GM23338 (cell line): ENCODE data around the gene ABCD1. TPM values are rescaled to one million over a fixed set of nuclear protein-coding genes. Genes with fewer than 3 reads are reported as not detected.
A peak's percentile ranks its signal among the peaks of the same experiment; 100 is the strongest.

Experiments used
- ATAC-seq: fragments of 200-7000 bp; cut with Tn5 transposase; 3 replicates; pipeline ENCODE4 v1.9.1; 2020
- DNase-seq: peaks from one replicate; pipeline ENCODE4 v3.0.0-alpha.2; 2015; ENCODE audit warnings: low spot score
- H2AFZ ChIP-seq: fragments of 200-600 bp; sonication (generic); 2 replicates; pipeline ENCODE4 v1.8.0; 2016; ENCODE audit warnings: antibody characterized with exemption, mild to moderate bottlenecking, moderate library complexity
- H3F3A ChIP-seq: fragments of 200-600 bp; sonication (generic); replicated peaks from 2 replicates; pipeline ENCODE4 v1.8.0; 2017; ENCODE audit warnings: antibody characterized with exemption, mixed run types, low read depth
- H3K27ac ChIP-seq: fragments of 200-600 bp; sonication (generic); 2 replicates; pipeline ENCODE4 v1.6.1; 2016; ENCODE audit warnings: low read depth
- H3K27me3 ChIP-seq: fragments of 200-600 bp; sonication (generic); 2 replicates; pipeline ENCODE4 v1.8.0; 2016; ENCODE audit warnings: mild to moderate bottlenecking, mixed run types, moderate library complexity; ENCODE audit not compliant: insufficient read depth
- H3K36me3 ChIP-seq: fragments of 200-600 bp; sonication (generic); 2 replicates; pipeline ENCODE4 v1.8.0; 2016; ENCODE audit warnings: mild to moderate bottlenecking; ENCODE audit not compliant: insufficient read depth
- H3K4me1 ChIP-seq: fragments of 200-600 bp; sonication (generic); 2 replicates; pipeline ENCODE4 v1.8.0; 2016; ENCODE audit warnings: mild to moderate bottlenecking, moderate library complexity; ENCODE audit not compliant: insufficient read depth
- H3K4me2 ChIP-seq: fragments of 200-600 bp; sonication (generic); 2 replicates; pipeline ENCODE4 v1.7.1; 2017; ENCODE audit warnings: mixed run types
- H3K4me3 ChIP-seq: fragments of 200-600 bp; sonication (generic); 2 replicates; pipeline ENCODE4 v1.6.1; 2016; ENCODE audit warnings: mixed run types
- H3K79me2 ChIP-seq: fragments of 200-600 bp; sonication (generic); replicated peaks from 2 replicates; pipeline ENCODE4 v1.8.0; 2017; ENCODE audit warnings: mild to moderate bottlenecking; ENCODE audit not compliant: insufficient read depth
- H3K9me2 ChIP-seq: fragments of 200-600 bp; sonication (generic); 2 replicates; pipeline ENCODE4 v1.8.0; 2017; ENCODE audit not compliant: insufficient read depth
- H4K20me1 ChIP-seq: fragments of 200-600 bp; sonication (generic); replicated peaks from 2 replicates; pipeline ENCODE4 v1.8.0; 2017; ENCODE audit warnings: mild to moderate bottlenecking; ENCODE audit not compliant: insufficient read depth
- H3K27ac Mint-ChIP-seq: 2 replicates; pipeline ENCODE4 v1.8.0; 2020; ENCODE audit warnings: inconsistent platforms, mild to moderate bottlenecking, moderate library complexity, mixed read lengths
- H3K27me3 Mint-ChIP-seq: 3 replicates; pipeline ENCODE4 v1.8.0; 2022; ENCODE audit warnings: low read depth, mild to moderate bottlenecking, moderate library complexity, mixed read lengths, inconsistent platforms; ENCODE audit not compliant: insufficient read depth, poor library complexity
- H3K36me3 Mint-ChIP-seq: 3 replicates; pipeline ENCODE4 v1.8.0; 2021; ENCODE audit warnings: low read depth, mild to moderate bottlenecking, inconsistent platforms, moderate library complexity, mixed read lengths
- H3K4me1 Mint-ChIP-seq: 3 replicates; pipeline ENCODE4 v1.8.0; 2020; ENCODE audit warnings: mild to moderate bottlenecking, inconsistent platforms, mixed read lengths
- H3K4me3 Mint-ChIP-seq: 3 replicates; pipeline ENCODE4 v1.8.0; 2021; ENCODE audit warnings: moderate library complexity, mild to moderate bottlenecking, inconsistent platforms, mixed read lengths
- H3K9me3 Mint-ChIP-seq: 3 replicates; pipeline ENCODE4 v1.8.0; 2020; ENCODE audit warnings: moderate library complexity, mild to moderate bottlenecking, inconsistent platforms, mixed read lengths
- POLR2AphosphoS5 ChIP-seq: IDR thresholded peaks from 2 replicates; pipeline ENCODE4 v1.6.1; 2016; ENCODE audit warnings: antibody characterized with exemption, low read depth
- ZNF331 ChIP-seq: fragments of 250-450 bp; sonication (Bioruptor Pico); IDR thresholded peaks from 2 replicates; pipeline ENCODE4 v1.5.0; 2020; ENCODE audit warnings: low read depth, mild to moderate bottlenecking, moderate library complexity
- polyA plus RNA-seq: library from polyadenylated mRNA; unstranded; fragments of >200 nt; fragmentation: Nextera tagmentation; extraction: Ambion mirVana; gene quantifications from 2 replicates; pipeline ENCODE4 v1.2.1, GENCODE V29; 2016
- total RNA-seq: library from RNA; depleted of rRNA; stranded (reverse); fragments of >200 nt; shearing (Covaris generic); gene quantifications from 2 replicates; pipeline ENCODE4 v1.2.3, GENCODE V29; 2014
- TF ChIP-seq, protein P1 (sequence below): fragments of 250-450 bp; sonication (Bioruptor Pico); IDR thresholded peaks from 2 replicates; pipeline ENCODE4 v1.5.0; 2020; ENCODE audit warnings: mild to moderate bottlenecking, moderate library complexity
- TF ChIP-seq, protein P2 (sequence below): IDR thresholded peaks from 2 replicates; pipeline ENCODE4 v1.6.1; 2016; ENCODE audit warnings: antibody characterized with exemption
- TF ChIP-seq, protein P3 (sequence below), 2 experiments: fragments of 200-600 bp in 1 of 2; sonication (generic) in 1 of 2; conservative IDR thresholded peaks; 2 replicates each; pipeline versions ENCODE4 v1.5.1 to v1.6.1; 2016 to 2017; ENCODE audit warnings: antibody characterized with exemption in 2 of 2, low read depth in 2 of 2, mild to moderate bottlenecking in 2 of 2, moderate library complexity in 1 of 2

Gene ABCD1
- total and polyA plus RNA-seq, 2 experiments from 2014 or later, result 2.4 to 8.9 TPM

DNA sequence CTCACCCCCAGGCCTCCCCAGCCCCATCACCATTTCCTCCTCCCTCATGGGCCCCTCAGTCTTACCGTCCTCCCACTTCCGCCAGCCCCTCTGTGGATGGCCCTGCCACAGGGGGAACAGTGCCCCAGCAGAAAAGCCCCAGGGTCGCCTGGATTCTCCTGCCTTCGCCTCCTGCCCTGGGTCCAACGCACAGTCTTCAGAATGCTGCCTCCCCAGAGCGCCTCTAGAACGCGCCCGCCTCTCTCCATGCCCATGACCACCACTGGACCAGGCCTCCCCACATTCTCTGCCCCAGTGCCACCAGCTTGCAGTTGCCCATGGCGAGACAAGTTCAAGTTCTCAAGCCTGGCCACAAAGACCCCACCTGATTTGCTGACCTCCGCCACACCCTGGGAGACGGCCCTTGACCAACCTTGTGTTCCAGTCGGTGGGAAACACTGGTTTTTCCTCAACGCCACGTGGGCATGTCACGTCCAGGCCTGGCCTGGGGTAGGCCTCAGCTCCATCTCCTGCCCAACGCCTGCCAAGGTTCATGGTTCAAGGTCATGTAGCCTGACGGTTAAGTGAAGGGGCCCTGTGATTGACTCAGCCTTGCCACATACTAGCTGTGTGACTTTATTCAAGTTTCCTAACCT, 38.8 kb downstream of the ABCD1 start (continued):
- TF ChIP-seq, protein P1, sequence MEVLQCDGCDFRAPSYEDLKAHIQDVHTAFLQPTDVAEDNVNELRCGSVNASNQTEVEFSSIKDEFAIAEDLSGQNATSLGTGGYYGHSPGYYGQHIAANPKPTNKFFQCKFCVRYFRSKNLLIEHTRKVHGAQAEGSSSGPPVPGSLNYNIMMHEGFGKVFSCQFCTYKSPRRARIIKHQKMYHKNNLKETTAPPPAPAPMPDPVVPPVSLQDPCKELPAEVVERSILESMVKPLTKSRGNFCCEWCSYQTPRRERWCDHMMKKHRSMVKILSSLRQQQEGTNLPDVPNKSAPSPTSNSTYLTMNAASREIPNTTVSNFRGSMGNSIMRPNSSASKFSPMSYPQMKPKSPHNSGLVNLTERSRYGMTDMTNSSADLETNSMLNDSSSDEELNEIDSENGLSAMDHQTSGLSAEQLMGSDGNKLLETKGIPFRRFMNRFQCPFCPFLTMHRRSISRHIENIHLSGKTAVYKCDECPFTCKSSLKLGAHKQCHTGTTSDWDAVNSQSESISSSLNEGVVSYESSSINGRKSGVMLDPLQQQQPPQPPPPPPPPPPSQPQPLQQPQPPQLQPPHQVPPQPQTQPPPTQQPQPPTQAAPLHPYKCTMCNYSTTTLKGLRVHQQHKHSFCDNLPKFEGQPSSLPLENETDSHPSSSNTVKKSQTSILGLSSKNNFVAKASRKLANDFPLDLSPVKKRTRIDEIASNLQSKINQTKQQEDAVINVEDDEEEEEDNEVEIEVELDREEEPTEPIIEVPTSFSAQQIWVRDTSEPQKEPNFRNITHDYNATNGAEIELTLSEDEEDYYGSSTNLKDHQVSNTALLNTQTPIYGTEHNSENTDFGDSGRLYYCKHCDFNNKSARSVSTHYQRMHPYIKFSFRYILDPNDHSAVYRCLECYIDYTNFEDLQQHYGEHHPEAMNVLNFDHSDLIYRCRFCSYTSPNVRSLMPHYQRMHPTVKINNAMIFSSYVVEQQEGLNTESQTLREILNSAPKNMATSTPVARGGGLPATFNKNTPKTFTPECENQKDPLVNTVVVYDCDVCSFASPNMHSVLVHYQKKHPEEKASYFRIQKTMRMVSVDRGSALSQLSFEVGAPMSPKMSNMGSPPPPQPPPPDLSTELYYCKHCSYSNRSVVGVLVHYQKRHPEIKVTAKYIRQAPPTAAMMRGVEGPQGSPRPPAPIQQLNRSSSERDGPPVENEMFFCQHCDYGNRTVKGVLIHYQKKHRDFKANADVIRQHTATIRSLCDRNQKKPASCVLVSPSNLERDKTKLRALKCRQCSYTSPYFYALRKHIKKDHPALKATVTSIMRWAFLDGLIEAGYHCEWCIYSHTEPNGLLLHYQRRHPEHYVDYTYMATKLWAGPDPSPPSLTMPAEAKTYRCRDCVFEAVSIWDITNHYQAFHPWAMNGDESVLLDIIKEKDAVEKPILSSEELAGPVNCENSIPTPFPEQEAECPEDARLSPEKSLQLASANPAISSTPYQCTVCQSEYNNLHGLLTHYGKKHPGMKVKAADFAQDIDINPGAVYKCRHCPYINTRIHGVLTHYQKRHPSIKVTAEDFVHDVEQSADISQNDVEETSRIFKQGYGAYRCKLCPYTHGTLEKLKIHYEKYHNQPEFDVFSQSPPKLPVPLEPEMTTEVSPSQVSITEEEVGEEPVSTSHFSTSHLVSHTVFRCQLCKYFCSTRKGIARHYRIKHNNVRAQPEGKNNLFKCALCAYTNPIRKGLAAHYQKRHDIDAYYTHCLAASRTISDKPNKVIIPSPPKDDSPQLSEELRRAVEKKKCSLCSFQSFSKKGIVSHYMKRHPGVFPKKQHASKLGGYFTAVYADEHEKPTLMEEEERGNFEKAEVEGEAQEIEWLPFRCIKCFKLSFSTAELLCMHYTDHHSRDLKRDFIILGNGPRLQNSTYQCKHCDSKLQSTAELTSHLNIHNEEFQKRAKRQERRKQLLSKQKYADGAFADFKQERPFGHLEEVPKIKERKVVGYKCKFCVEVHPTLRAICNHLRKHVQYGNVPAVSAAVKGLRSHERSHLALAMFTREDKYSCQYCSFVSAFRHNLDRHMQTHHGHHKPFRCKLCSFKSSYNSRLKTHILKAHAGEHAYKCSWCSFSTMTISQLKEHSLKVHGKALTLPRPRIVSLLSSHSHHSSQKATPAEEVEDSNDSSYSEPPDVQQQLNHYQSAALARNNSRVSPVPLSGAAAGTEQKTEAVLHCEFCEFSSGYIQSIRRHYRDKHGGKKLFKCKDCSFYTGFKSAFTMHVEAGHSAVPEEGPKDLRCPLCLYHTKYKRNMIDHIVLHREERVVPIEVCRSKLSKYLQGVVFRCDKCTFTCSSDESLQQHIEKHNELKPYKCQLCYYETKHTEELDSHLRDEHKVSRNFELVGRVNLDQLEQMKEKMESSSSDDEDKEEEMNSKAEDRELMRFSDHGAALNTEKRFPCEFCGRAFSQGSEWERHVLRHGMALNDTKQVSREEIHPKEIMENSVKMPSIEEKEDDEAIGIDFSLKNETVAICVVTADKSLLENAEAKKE (CRISPR knock-in tag), result no peak
- TF ChIP-seq, protein P2, sequence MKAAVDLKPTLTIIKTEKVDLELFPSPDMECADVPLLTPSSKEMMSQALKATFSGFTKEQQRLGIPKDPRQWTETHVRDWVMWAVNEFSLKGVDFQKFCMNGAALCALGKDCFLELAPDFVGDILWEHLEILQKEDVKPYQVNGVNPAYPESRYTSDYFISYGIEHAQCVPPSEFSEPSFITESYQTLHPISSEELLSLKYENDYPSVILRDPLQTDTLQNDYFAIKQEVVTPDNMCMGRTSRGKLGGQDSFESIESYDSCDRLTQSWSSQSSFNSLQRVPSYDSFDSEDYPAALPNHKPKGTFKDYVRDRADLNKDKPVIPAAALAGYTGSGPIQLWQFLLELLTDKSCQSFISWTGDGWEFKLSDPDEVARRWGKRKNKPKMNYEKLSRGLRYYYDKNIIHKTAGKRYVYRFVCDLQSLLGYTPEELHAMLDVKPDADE, result no peak
- TF ChIP-seq POLR2AphosphoS5, result no peak

DNA sequence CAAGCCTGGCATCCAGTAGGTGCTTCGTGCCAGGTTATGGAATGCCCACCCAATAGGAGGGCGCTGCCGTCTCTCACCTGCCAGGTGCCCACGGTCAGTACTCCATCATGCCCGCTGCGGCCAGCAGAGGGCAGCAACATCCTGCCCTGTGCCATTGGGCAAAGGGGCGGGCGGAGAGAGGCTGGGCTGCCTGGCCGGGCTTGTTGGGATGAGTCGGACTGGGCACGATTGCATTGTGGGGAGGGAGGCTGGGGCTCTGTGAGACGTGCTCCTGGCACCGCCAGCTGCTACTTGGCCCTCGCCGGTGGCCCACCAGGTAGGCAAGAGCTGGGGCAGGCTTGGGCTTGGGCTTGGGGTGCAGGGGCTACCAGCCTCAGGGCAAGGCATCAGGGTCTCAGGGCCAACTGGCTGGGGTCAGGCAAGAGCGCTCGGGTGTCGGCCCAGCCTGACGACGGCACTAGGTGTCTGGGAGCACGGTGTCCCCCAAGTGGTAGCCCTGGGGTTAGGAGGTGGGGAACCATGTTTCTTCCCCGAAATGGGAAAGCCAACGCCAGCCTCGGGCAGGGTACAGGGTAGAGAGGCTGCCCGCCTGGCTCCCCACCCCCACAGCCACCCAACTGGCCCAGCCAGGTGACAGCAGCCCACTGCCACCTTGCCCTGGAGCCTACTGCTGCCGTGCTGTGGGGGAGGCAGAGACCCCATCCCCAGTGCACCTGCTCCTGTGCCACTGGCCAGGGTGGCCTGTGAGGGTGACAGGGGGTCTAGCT, 39.5 kb downstream of the ABCD1 start, which contains the start of gene PLXNB3:
Gene PLXNB3 (plus strand): TSS at position 261 of the 767 bp plus-strand sequence. CDS start 1,287 bp downstream, outside the sequence.
- Mint-ChIP-seq H3K4me1 (peaks cover 5% of the 10 kb centered on the region; the same call in 2 of the 3 replicates), H3K36me3 (no peaks in the 10 kb centered on the region), H3K4me3 (no peak within 1 kb of the TSS), H3K27me3 (peaks cover 6% of the 10 kb centered on the region), H3K27ac (no peak within 1 kb of the TSS), H3K9me3 (no peaks in the 10 kb centered on the region)
- Histone ChIP-seq H3K4me3 (no peak within 1 kb of the TSS), H2AFZ (no peak within 1 kb of the TSS), H4K20me1 (no peaks in the 10 kb centered on the region), H3K79me2 (no peaks in the 10 kb centered on the region), H3K4me1 (no peaks in the 10 kb centered on the region), H3K9me2 (no peaks in the 10 kb centered on the region), H3K27ac (no peak within 1 kb of the TSS), H3F3A (no peaks in the 10 kb centered on the region), H3K36me3 (no peaks in the 10 kb centered on the region), H3K4me2 (no peak within 1 kb of the TSS), H3K27me3 (no peaks in the 10 kb centered on the region)
- DNase-seq (peak; percentile 74), ATAC-seq (peak; percentile 82)
- no peak for TF ChIP-seq ZNF331 (CRISPR knock-in tag)
- TF ChIP-seq, protein P3, sequence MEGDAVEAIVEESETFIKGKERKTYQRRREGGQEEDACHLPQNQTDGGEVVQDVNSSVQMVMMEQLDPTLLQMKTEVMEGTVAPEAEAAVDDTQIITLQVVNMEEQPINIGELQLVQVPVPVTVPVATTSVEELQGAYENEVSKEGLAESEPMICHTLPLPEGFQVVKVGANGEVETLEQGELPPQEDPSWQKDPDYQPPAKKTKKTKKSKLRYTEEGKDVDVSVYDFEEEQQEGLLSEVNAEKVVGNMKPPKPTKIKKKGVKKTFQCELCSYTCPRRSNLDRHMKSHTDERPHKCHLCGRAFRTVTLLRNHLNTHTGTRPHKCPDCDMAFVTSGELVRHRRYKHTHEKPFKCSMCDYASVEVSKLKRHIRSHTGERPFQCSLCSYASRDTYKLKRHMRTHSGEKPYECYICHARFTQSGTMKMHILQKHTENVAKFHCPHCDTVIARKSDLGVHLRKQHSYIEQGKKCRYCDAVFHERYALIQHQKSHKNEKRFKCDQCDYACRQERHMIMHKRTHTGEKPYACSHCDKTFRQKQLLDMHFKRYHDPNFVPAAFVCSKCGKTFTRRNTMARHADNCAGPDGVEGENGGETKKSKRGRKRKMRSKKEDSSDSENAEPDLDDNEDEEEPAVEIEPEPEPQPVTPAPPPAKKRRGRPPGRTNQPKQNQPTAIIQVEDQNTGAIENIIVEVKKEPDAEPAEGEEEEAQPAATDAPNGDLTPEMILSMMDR (conservative IDR thresholded peaks at IDR 0.05; ENCODE audit: low read depth in 2 of 2), result peak; percentile 72 to 93
